ENCODE data around the gene SYNGAP1.

The SYNGAP1 gene

GRCh38 chr6:33416386-33417127 is 3.3 kb upstream of the SYNGAP1 start:
- peak overlapping the region; percentile 77 for H3K9ac ChIP-seq (ENCODE audit: low read depth, low read length)
- ATAC-seq (ENCODE audit: insufficient read depth, low read depth) (no peak), DNase-seq (no peak)
- H3K4me1 ChIP-seq (ENCODE audit: insufficient read depth, low read length) = peaks cover 83% of the 10 kb centered on the region
- H3K4me2 ChIP-seq (ENCODE audit: insufficient read depth, low read length) = peak overlapping the region; percentile 87
- H3K9me3 ChIP-seq (ENCODE audit: insufficient read depth, low read length, severe bottlenecking) = no peaks in the 10 kb centered on the region
- TF ChIP-seq EZH2 (IDR thresholded peaks at IDR 0.05; ENCODE audit: borderline replicate concordance, low read depth, low read length, severe bottlenecking) (no peak), CTCF (IDR thresholded peaks at IDR 0.05; ENCODE audit: borderline replicate concordance, extremely low read depth, low read length, poor library complexity, severe bottlenecking) (no peak)
- no peaks in the 10 kb centered on the region for H3K27me3 ChIP-seq (ENCODE audit: insufficient read depth, low read length, poor library complexity)
- H3K79me2 ChIP-seq (ENCODE audit: insufficient read depth, low read length) = peaks cover 69% of the 10 kb centered on the region
- H3K4me3 ChIP-seq (ENCODE audit: low read depth in 1 of 2, low read length in 2 of 2) = peak overlapping the region; percentile 79 to 84; a peak in 3 of 4 replicates
- H3K36me3 ChIP-seq (ENCODE audit: insufficient read depth, low read length) = peaks cover 46% of the 10 kb centered on the region
- peaks cover 29% of the 10 kb centered on the region; the same call in 1 of the 2 replicates for H4K20me1 ChIP-seq (ENCODE audit: insufficient read depth, low read length)
- H3K27ac ChIP-seq (ENCODE audit: low read length) = peak overlapping the region; percentile 83
- H2AFZ ChIP-seq (ENCODE audit: low read depth, low read length) = no peak overlapping the region

GRCh38 chr6:33417128-33417902 is 2.5 kb upstream of the SYNGAP1 start:
- H4K20me1 ChIP-seq (ENCODE audit: insufficient read depth, low read length) = peaks cover 29% of the 10 kb centered on the region; the same call in 1 of the 2 replicates
- H3K27ac ChIP-seq (ENCODE audit: low read length) = peak overlapping the region; percentile 83
- ATAC-seq (ENCODE audit: insufficient read depth, low read depth) = no peak
- H3K4me1 ChIP-seq (ENCODE audit: insufficient read depth, low read length) = peaks cover 83% of the 10 kb centered on the region
- H3K9me3 ChIP-seq (ENCODE audit: insufficient read depth, low read length, severe bottlenecking) = no peaks in the 10 kb centered on the region
- peak overlapping the region; percentile 85 for H2AFZ ChIP-seq (ENCODE audit: low read depth, low read length)
- H3K36me3 ChIP-seq (ENCODE audit: insufficient read depth, low read length) = peaks cover 43% of the 10 kb centered on the region
- peak overlapping the region; percentile 87 for H3K4me2 ChIP-seq (ENCODE audit: insufficient read depth, low read length)
- H3K79me2 ChIP-seq (ENCODE audit: insufficient read depth, low read length) = peaks cover 68% of the 10 kb centered on the region
- TF ChIP-seq CTCF (IDR thresholded peaks at IDR 0.05; ENCODE audit: borderline replicate concordance, extremely low read depth, low read length, poor library complexity, severe bottlenecking) (no peak), EZH2 (IDR thresholded peaks at IDR 0.05; ENCODE audit: borderline replicate concordance, low read depth, low read length, severe bottlenecking) (no peak)
- no peaks in the 10 kb centered on the region for H3K27me3 ChIP-seq (ENCODE audit: insufficient read depth, low read length, poor library complexity)
- no peak for DNase-seq
- peak overlapping the region; percentile 77 for H3K9ac ChIP-seq (ENCODE audit: low read depth, low read length)
- H3K4me3 ChIP-seq (ENCODE audit: low read depth in 1 of 2, low read length in 2 of 2) = peak overlapping the region; percentile 79 to 84

- DNase-seq (peak; percentile 99), ATAC-seq (ENCODE audit: insufficient read depth, low read depth) (peak; percentile 91)
- peak within 1 kb of the TSS; percentile 87 for H3K4me2 ChIP-seq (ENCODE audit: insufficient read depth, low read length)
- H3K27ac ChIP-seq (ENCODE audit: low read length) = peak within 1 kb of the TSS; percentile 99
- peaks cover 35% of the 10 kb centered on the region for H3K36me3 ChIP-seq (ENCODE audit: insufficient read depth, low read length)
- H3K79me2 ChIP-seq (ENCODE audit: insufficient read depth, low read length) = peaks cover 63% of the 10 kb centered on the region
- H4K20me1 ChIP-seq (ENCODE audit: insufficient read depth, low read length) = peaks cover 22% of the 10 kb centered on the region; the same call in 1 of the 2 replicates
- TF ChIP-seq EZH2 (IDR thresholded peaks at IDR 0.05; ENCODE audit: borderline replicate concordance, low read depth, low read length, severe bottlenecking) = no peak
- TF ChIP-seq CTCF (IDR thresholded peaks at IDR 0.05; ENCODE audit: borderline replicate concordance, extremely low read depth, low read length, poor library complexity, severe bottlenecking) = peak; percentile 58
- H3K9me3 ChIP-seq (ENCODE audit: insufficient read depth, low read length, severe bottlenecking) = no peaks in the 10 kb centered on the region
- H3K9ac ChIP-seq (ENCODE audit: low read depth, low read length) = peak within 1 kb of the TSS; percentile 86
- peaks cover 75% of the 10 kb centered on the region for H3K4me1 ChIP-seq (ENCODE audit: insufficient read depth, low read length)
- no peaks in the 10 kb centered on the region for H3K27me3 ChIP-seq (ENCODE audit: insufficient read depth, low read length, poor library complexity)
- peak within 1 kb of the TSS; percentile 85 for H2AFZ ChIP-seq (ENCODE audit: low read depth, low read length)
- H3K4me3 ChIP-seq (ENCODE audit: low read depth in 1 of 2, low read length in 2 of 2) = peak within 1 kb of the TSS; percentile 79 to 84
Measured at GRCh38 chr6:33417903-33418689, 1.8 kb upstream of the SYNGAP1 start, which contains the start of gene CUTA. CUTA (minus strand) TSS chr6:33418107; CDS start chr6:33418000, 107 bp downstream.

All from DND-41 (cell line).